KBM-7 (cell line): ENCODE data around the gene COG2.
"Not testable (repeated sequence)": the region's sequence is repeated elsewhere in the genome, so short reads cannot be mapped to it uniquely, and the experiment has no call there.

Experiments used
- DNase-seq: peaks from one replicate; pipeline ENCODE4 v3.0.0-alpha.2; 2015
- in situ Hi-C: fragments of 300-500 bp; cut with MboI; formaldehyde crosslinking; loops from 2 replicates; pipeline ENCODE4 v1.14.3; 2020; ENCODE audit warnings: low sequenced_read_pairs, low pct_unique_long_range_greater_than_20kb, mixed read lengths

The COG2 gene

GRCh38 chr1:230694464-230694863 is 52.2 kb downstream of the COG2 start:
- DNase-seq, result no peak
- in situ Hi-C loops, result no loop called here

GRCh38 chr1:230694991-230695390 is 52.7 kb downstream of the COG2 start:
- in situ Hi-C loops, result no loop called here
- DNase-seq, result no peak

GRCh38 chr1:230696218-230696617 is 53.9 kb downstream of the COG2 start:
- DNase-seq, result no peak
- in situ Hi-C loops, result no loop called here

- DNase-seq, result no peak
Observed at GRCh38 chr1:230696722-230697437, 54.6 kb downstream of the COG2 start.

GRCh38 chr1:230698130-230698529 is 55.8 kb downstream of the COG2 start:
- DNase-seq, result no peak
- in situ Hi-C loops, result no loop called here

More at GRCh38 chr1:230696722-230697437, 54.6 kb downstream of the COG2 start:
- in situ Hi-C loops, result no loop called here

- in situ Hi-C loops, DNase-seq: not testable (repeated sequence)
Observed at GRCh38 chr1:230698964-230699363, 56.7 kb downstream of the COG2 start.

- in situ Hi-C loops, result no loop called here
- DNase-seq, result no peak
Observed at GRCh38 chr1:230699716-230700115, 57.4 kb downstream of the COG2 start.

GRCh38 chr1:230700132-230700531 is 57.9 kb downstream of the COG2 start:
- in situ Hi-C loops, result no loop called here
- no peak for DNase-seq

GRCh38 chr1:230701434-230701833 is 59.2 kb downstream of the COG2 start:
- in situ Hi-C loops, result no loop called here
- no peak for DNase-seq

- no peak for DNase-seq
- in situ Hi-C loops, result no loop called here
Observed at GRCh38 chr1:230701895-230702768, 59.9 kb downstream of the COG2 start.

GRCh38 chr1:230702934-230703678 is 60.8 kb downstream of the COG2 start:
- DNase-seq, result no peak
- in situ Hi-C loops, result no loop called here

GRCh38 chr1:230703679-230704385 is 61.6 kb downstream of the COG2 start:
- in situ Hi-C loops, result no loop called here
- DNase-seq, result no peak

- in situ Hi-C loops, result no loop called here
- no peak for DNase-seq
Observed at GRCh38 chr1:230704830-230705229, 62.5 kb downstream of the COG2 start.

- DNase-seq, result no peak
- in situ Hi-C loops, result no loop called here
Observed at GRCh38 chr1:230705289-230706019, 63.2 kb downstream of the COG2 start.

- DNase-seq, result no peak
- in situ Hi-C loops, result no loop called here
Observed at GRCh38 chr1:230706020-230706699, 63.9 kb downstream of the COG2 start.

GRCh38 chr1:230706887-230707731 is 64.8 kb downstream of the COG2 start:
- no peak for DNase-seq
- in situ Hi-C loops, result no loop called here
